Measurements from ENCODE around the gene FGGY. TPM values are rescaled to one million over a fixed set of nuclear protein-coding genes. Genes with fewer than 3 reads are reported as not detected.
A peak's percentile ranks its signal among the peaks of the same experiment; 100 is the strongest.

FGGY gene
- total RNA-seq, 2 donors from 2014 or later: 14.1 to 14.8 TPM

DNA sequence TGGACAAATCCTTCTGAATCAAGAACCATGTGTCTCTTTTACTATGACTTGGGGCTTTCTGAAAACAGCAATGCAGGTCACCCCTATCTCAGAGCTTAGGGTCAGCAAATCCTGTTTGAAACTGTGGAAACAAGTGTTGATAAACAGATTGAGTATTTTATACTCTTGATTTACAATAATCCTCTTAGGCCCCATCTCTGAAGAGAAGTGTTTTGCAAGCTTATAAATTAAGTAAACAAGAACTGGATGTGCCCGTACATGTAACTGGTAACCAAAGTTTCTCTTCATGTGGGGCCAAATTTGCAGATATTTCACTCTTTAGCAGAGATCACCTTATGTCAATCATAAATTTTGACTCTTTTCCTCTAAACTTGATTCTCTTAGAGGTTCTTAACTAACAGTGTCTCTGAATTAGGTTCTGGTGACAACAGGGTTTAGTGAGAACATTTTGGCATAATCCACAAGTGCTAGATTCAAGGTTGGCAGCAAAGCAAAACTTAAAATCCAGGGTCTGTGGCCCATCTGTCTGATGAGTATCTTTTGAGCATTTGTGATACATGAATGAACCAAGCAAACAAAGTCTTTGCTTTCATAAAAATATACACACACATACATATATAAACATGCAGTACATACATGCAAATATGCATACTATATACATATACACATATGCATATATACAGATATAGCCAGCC is 334.8 kb downstream of the FGGY start:
- no peaks in the 10 kb centered on the region for H3K9me3 ChIP-seq (ENCODE audit: control insufficient read depth, low read length)
- Mint-ChIP-seq H3K36me3 (ENCODE audit: low read depth) (peaks cover under 1% of the 10 kb centered on the region), H3K27me3 (ENCODE audit: insufficient read depth) (no peaks in the 10 kb centered on the region), H3K9me3 (no peaks in the 10 kb centered on the region), H3K4me1 (peaks cover 12% of the 10 kb centered on the region), H3K4me3 (no peak overlapping the region), H3K27ac (no peak overlapping the region)
- no peak for DNase-seq
- TF ChIP-seq, protein P1, sequence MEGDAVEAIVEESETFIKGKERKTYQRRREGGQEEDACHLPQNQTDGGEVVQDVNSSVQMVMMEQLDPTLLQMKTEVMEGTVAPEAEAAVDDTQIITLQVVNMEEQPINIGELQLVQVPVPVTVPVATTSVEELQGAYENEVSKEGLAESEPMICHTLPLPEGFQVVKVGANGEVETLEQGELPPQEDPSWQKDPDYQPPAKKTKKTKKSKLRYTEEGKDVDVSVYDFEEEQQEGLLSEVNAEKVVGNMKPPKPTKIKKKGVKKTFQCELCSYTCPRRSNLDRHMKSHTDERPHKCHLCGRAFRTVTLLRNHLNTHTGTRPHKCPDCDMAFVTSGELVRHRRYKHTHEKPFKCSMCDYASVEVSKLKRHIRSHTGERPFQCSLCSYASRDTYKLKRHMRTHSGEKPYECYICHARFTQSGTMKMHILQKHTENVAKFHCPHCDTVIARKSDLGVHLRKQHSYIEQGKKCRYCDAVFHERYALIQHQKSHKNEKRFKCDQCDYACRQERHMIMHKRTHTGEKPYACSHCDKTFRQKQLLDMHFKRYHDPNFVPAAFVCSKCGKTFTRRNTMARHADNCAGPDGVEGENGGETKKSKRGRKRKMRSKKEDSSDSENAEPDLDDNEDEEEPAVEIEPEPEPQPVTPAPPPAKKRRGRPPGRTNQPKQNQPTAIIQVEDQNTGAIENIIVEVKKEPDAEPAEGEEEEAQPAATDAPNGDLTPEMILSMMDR (conservative IDR thresholded peaks at IDR 0.05): no peak
- H3K9ac ChIP-seq (ENCODE audit: extremely low read depth, low read length, poor library complexity, severe bottlenecking): no peak overlapping the region
- WGBS, 2 experiments (ENCODE audit: insufficient coverage in 1 of 2, insufficient read length in 1 of 2): 88% methylated on average over 1 of the region's 1 CpG
- H3K27ac ChIP-seq (ENCODE audit: low read depth, low read length): no peak overlapping the region
- no peaks in the 10 kb centered on the region for H3K36me3 ChIP-seq (ENCODE audit: control insufficient read depth, insufficient read depth, low read length)
- peaks cover 4% of the 10 kb centered on the region for H3K4me1 ChIP-seq (ENCODE audit: control insufficient read depth, insufficient read depth, low read length)
- H3K4me3 ChIP-seq (ENCODE audit: low read length): no peak overlapping the region
- H3K27me3 ChIP-seq (ENCODE audit: control insufficient read depth, insufficient read depth, low read length, poor library complexity, severe bottlenecking): no peaks in the 10 kb centered on the region

DNA sequence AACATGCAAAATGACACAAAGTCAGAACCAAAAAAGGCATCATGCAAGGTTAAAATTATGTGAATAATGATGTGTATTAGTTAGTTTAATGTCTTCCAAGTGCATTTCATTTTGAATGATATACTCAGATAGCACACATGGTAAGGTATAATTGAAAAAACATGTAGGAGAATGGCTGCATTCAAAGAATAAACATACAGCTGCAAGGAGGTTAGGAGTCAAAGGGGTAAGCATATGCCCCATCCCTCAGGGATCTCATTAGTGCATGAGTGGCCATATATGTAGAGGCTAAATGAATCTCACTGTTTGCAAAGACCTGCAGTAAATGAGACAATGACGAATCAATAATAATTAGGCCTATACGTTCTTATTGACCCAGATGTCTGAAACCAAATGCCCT is 338.2 kb downstream of the FGGY start:
- Mint-ChIP-seq H3K9me3 (no peaks in the 10 kb centered on the region), H3K27ac (no peak overlapping the region), H3K27me3 (ENCODE audit: insufficient read depth) (no peaks in the 10 kb centered on the region), H3K4me1 (peaks cover 16% of the 10 kb centered on the region), H3K36me3 (ENCODE audit: low read depth) (peaks cover 8% of the 10 kb centered on the region), H3K4me3 (no peak overlapping the region)
- no peak overlapping the region for H3K27ac ChIP-seq (ENCODE audit: low read depth, low read length)
- no peak overlapping the region for H3K4me3 ChIP-seq (ENCODE audit: low read length)
- H3K9ac ChIP-seq (ENCODE audit: extremely low read depth, low read length, poor library complexity, severe bottlenecking): no peak overlapping the region
- no peaks in the 10 kb centered on the region for H3K36me3 ChIP-seq (ENCODE audit: control insufficient read depth, insufficient read depth, low read length)
- TF ChIP-seq, protein P1 (conservative IDR thresholded peaks at IDR 0.05): no peak
- no peak for DNase-seq
- H3K9me3 ChIP-seq (ENCODE audit: control insufficient read depth, low read length): no peaks in the 10 kb centered on the region
- 88 to 92% methylated on average over 2 of the region's 2 CpGs for WGBS, 2 experiments (ENCODE audit: insufficient coverage in 1 of 2, insufficient read length in 1 of 2)
- H3K4me1 ChIP-seq (ENCODE audit: control insufficient read depth, insufficient read depth, low read length): peaks cover 4% of the 10 kb centered on the region
- no peaks in the 10 kb centered on the region for H3K27me3 ChIP-seq (ENCODE audit: control insufficient read depth, insufficient read depth, low read length, poor library complexity, severe bottlenecking)

DNA sequence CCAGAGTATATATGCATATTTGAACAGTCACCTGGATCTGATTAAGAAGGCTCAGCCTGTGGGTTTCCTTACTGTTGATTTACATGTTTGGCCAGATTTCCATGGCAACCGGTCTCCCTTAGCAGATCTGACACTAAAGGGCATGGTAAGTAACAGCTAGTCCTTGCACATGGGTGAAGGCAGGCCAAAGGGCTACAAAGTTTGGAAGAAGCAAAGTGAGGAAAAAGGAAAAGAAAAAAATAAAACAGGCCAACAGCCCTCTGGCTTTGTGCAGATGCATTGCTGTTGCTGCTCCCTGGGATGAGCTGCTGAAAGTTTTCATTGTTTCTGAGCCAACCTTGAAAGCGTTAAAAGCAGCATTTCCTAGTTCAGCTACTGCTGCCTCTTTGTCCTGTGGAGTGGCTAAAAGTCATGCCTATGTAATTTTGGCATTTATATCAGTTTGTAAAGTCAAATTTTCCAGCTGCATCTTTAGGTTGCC is 341.4 kb downstream of the FGGY start:
- 72 to 86% methylated on average over 2 of the region's 2 CpGs for WGBS, 2 experiments (ENCODE audit: insufficient coverage in 1 of 2, insufficient read length in 1 of 2)
- Histone ChIP-seq H3K27me3 (ENCODE audit: control insufficient read depth, insufficient read depth, low read length, poor library complexity, severe bottlenecking) (no peaks in the 10 kb centered on the region), H3K4me1 (ENCODE audit: control insufficient read depth, insufficient read depth, low read length) (no peaks in the 10 kb centered on the region), H3K36me3 (ENCODE audit: control insufficient read depth, insufficient read depth, low read length) (no peaks in the 10 kb centered on the region), H3K4me3 (ENCODE audit: low read length) (no peak overlapping the region), H3K9me3 (ENCODE audit: control insufficient read depth, low read length) (no peaks in the 10 kb centered on the region), H3K9ac (ENCODE audit: extremely low read depth, low read length, poor library complexity, severe bottlenecking) (no peak overlapping the region), H3K27ac (ENCODE audit: low read depth, low read length) (peak overlapping the region; percentile 30)
- TF ChIP-seq, protein P1 (conservative IDR thresholded peaks at IDR 0.05): no peak
- Mint-ChIP-seq H3K27me3 (ENCODE audit: insufficient read depth) (no peaks in the 10 kb centered on the region), H3K4me3 (no peak overlapping the region), H3K9me3 (no peaks in the 10 kb centered on the region), H3K36me3 (ENCODE audit: low read depth) (peaks cover 8% of the 10 kb centered on the region), H3K27ac (no peak overlapping the region), H3K4me1 (peaks cover 11% of the 10 kb centered on the region)
- DNase-seq: peak; percentile 54

All from endodermal cell (in vitro differentiated cells).